HG03460 (cell line): ENCODE data around the gene TTC24.
"Not testable (repeated sequence)": the region's sequence is repeated elsewhere in the genome, so short reads cannot be mapped to it uniquely, and the experiment has no call there.

ENCODE experiments used
- ATAC-seq: cut with Tn5 transposase; IDR thresholded peaks from one replicate; pipeline ENCODE4 v1.9.1; 2021; ENCODE audit not compliant: unreplicated experiment

Gene TTC24

GRCh38 chr1:156586323-156586722 lies 6.8 kb downstream of the TTC24 start:
- no peak for ATAC-seq

- no peak for ATAC-seq
These were observed 7.5 kb downstream of the TTC24 start for GRCh38 chr1:156586892-156587477.

- ATAC-seq, result not testable (repeated sequence)
These were observed 8.4 kb downstream of the TTC24 start for GRCh38 chr1:156587927-156588326.

GRCh38 chr1:156589546-156589945 lies 10.0 kb downstream of the TTC24 start:
- no peak for ATAC-seq

GRCh38 chr1:156590326-156591180 lies 11.0 kb downstream of the TTC24 start:
- no peak for ATAC-seq

DNA sequence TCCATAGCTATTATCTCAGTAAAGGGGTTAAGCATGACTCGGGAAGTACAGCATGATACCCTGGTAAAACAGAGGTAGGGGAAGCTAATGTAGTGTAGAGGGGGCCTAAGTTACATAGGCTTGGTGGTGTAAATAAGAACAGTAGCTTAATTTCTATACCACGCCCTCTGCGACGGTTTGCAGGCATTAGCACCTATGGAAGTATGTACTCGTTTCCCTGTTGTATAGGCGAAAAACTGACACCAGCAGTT lies 11.6 kb downstream of the TTC24 start:
- ATAC-seq, result no peak

GRCh38 chr1:156591432-156592157 lies 12.1 kb downstream of the TTC24 start, which contains the start of gene NAXE:
NAXE (plus strand) TSS chr1:156591776; CDS start chr1:156591805, 29 bp downstream.
- ATAC-seq, result peak; percentile 85

DNA sequence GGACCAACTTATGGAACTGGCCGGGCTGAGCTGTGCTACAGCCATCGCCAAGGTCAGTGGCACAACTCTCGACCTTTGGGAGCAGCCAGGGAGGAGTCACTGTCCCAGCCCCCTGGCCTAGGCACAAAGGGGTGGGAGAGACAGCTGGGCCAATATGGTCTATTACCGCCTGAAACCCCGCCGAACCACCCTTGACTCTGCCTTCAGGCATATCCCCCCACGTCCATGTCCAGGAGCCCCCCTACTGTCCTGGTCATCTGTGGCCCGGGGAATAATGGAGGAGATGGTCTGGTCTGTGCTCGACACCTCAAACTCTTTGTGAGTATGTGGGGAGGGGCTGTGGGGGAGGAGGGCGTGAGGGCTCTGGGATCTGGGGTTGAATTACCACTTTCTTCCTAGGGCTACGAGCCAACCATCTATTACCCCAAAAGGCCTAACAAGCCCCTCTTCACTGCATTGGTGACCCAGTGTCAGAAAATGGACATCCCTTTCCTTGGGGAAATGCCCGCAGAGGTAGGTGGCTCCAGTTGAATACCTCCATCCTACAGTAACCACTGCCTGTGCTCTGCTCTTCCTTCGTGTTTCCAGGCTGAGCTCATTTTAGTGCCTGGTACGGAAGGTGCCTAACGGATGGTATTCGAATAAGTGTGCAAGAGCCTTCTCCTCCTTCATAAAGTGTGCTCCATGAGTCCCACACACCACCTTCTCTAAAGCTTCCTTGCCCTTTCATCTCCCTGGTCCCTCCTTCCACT lies 12.8 kb downstream of the TTC24 start:
- ATAC-seq, result no peak

- ATAC-seq, result no peak
These were observed 13.6 kb downstream of the TTC24 start for GRCh38 chr1:156592910-156593660.

- ATAC-seq, result no peak
These were observed 14.1 kb downstream of the TTC24 start for GRCh38 chr1:156593661-156593989.

GRCh38 chr1:156594190-156594589 lies 14.7 kb downstream of the TTC24 start:
- ATAC-seq, result no peak

DNA sequence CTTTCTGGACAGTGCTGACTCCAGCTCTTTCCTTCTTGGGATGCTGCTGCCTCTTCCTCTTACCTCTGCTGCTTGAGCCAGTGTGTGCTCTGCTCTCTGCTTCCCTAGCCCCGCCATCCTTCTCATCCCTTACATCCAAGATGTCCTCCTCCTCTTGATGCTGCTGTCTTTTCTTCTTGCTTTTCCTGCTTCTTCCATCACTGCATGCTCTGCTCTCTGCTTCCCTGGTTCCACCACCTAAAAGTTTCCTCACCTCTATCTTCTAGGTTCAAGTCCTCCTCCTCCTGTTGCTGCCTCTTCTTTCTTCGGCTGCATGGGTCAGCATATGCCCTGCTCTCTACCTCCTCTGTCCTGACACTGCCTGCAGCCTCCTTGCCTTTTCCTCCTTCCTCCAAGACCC lies 15.5 kb downstream of the TTC24 start:
- no peak for ATAC-seq

DNA sequence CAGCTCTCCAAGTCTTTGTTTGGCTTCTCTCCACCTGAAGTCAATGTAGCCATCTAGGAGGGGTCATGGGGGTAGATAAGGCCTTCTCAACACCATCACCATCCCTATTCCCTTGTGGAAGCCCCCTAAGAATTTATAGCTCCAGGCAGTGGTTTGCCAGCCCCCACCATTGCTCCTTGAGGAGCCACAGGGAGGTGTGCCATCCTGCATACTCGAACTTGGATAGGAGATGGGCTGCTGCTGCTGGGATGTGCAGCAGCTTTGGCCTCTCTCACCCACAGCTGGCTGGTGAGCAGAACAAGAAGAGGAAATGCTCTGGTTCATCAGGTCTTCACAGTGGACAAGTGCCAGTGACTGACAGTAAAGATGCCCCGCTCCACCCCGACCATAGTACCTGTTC lies 16.9 kb downstream of the TTC24 start:
- ATAC-seq, result no peak

- ATAC-seq, result no peak
These were observed 18.6 kb downstream of the TTC24 start for GRCh38 chr1:156598125-156598524.

GRCh38 chr1:156598731-156599432 lies 19.4 kb downstream of the TTC24 start:
- ATAC-seq, result no peak

DNA sequence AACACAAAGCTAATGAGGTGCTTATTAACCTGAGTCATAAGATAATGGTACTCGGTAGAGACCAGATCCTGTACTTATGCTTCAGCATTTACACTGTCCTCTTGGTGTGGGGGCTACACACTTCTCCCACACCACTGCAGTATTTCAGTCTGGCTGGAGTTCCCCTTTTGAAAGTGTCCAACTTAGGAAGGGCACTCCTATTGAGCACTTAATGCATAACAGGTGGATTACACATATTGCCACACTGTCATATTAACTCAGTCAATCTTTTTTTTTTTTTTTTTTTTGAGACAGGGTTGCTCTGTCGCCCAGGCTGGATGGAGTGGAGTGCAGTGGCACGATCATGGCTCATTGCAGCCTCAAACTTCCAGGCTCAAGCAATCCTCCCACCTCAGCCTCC lies 20.3 kb downstream of the TTC24 start:
- ATAC-seq, result peak; percentile 53

DNA sequence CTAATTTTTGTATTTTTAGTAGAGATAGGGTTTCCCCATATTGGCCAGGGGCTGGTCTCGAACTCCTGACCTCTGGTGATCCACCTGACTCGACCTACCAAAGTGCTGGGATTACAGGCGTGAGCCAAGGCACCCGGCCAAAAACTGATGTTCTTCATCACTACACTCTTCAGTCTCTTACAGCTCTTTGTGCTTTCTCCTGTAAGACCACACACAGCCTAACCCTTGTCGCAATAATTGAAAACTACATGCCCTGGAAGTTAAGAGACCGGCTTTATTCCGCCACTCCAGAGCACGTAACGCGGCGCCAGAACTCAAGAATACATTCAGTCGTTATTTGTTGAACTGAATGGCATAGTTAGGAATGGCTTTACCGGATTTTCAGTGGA lies 21.2 kb downstream of the TTC24 start:
- no peak for ATAC-seq

GRCh38 chr1:156601122-156601830 lies 21.8 kb downstream of the TTC24 start, which contains the start of gene GPATCH4:
GPATCH4 (minus strand) TSS chr1:156601479.
- ATAC-seq, result no peak

DNA sequence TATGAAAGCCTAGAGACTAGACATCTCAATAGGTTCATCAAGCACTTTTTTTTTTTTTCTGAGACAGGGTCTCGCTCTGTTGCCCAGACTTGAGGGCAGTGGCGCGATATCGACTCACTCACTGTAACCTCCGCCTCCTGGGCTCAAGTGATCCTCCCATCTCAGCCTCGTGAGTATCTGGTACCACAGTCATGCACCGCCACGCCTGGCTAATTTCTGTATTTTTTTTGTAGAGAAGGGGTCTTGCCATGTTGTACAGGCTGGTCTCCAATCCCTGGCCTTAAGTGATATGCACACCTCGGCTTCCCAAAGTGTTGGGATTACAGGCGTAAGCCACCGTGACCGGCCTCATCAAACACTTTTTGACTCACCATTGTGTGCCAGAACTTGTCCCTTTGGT lies 22.4 kb downstream of the TTC24 start:
- no peak for ATAC-seq
